GM21526 (cell line): ENCODE results near the gene HLA-DOA.

Source experiments
- ATAC-seq: cut with Tn5 transposase; IDR thresholded peaks from one replicate; pipeline ENCODE4 v1.9.1; 2021; ENCODE audit warnings: moderate library complexity; ENCODE audit not compliant: unreplicated experiment, low FRiP score

The HLA-DOA gene

GRCh38 chr6:32968093-32968866 is 41.1 kb downstream of the HLA-DOA start, which contains the start of gene BRD2:
Gene BRD2 (plus strand): TSS chr6:32968594. CDS start chr6:32972899, 4,305 bp downstream.
- ATAC-seq: peak; percentile 29

DNA sequence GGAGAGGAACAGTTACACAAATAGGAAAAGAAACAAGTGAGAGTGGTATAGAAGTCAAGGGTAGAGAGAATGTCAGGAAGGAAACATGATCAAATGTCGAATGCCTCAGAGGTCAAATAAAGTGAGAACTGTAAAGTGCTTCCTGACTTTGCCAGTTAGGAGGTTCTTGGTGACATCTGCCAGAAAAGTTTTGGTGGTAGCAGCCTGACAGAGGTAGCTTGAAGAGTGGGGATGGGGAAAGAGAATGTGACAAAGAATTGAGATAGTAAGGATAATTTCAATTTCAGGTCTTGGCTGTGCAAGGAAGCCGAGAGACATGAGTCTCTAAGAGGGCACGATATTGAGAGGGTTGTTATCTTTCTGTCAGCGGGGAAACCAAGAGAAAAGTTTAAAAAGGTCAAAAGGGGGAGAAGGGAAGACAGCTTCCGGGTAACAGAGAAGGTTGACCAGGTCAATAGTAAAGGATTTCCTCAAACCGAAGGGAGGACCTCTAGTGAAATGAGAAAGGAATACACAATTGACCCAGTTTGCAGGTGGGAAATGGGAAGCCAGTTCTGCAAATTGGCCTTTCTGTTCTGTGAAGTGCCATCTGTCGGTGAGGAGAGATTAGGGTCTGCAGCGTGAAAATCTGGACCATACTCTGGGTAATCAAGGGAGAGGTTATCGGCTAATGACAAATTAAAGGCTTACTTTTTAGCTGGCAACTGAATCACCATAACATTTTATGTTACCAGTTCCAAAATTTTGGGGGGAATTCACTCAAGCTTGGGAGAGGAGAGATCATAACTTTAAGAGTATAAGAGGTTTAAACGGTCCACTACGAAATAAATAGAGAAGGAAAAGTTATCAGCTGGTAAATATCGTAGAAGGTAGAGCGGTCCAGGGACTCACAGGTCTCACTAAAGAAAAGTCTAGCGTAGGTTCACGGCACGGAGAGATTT is 42.0 kb downstream of the HLA-DOA start:
- ATAC-seq: no peak

- ATAC-seq: no peak
Measured at GRCh38 chr6:32964776-32965175, 44.6 kb downstream of the HLA-DOA start.

DNA sequence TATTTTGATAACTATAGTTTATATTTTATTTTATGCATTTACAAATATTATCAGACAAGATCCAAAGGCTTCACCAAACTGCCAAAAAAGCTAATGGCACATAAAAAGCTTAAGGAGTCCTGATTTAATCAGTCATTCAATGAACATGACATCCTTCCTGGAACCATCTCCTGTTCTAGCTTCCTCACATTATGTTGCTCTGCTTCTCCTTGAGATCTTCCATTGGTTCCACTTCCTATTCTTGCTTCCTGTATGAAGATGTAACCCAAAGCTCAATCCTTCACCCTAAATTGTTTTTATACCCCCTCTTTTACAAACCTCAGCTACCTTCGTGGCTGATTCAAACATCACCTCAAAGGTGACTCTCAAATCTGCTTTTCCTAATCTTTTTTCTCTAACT is 45.5 kb downstream of the HLA-DOA start:
- ATAC-seq: no peak

DNA sequence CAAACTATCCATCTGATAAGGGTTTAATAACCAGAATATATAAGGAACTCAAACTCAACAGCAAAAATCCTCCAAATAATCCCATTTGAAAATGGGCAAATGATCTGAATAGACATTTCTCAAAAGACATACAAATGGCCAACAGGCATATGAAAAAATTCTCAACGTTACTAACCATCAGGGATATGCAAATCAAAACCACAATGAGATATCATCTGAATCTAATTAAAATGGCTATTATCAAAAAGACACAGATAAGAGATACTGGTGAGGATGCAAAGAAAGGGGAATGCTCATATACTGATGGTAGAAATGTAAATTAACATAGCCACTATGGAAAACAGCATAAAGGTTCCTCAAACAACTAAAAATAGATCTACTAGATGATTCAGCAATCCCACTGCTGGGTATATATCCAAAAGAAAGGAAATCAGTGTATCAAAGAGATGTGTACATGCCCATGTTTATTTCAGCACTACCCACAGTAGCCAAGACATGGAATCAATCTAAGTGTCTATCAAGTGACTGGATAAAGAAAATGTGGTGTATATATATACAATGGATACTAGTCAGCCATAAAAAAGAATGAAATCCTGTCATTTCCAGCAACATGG is 47.1 kb downstream of the HLA-DOA start:
- ATAC-seq: no peak

- no peak for ATAC-seq
Measured at GRCh38 chr6:32960563-32960962, 48.8 kb downstream of the HLA-DOA start.

- no peak for ATAC-seq
Measured at GRCh38 chr6:32956176-32956575, 53.2 kb downstream of the HLA-DOA start.

- ATAC-seq: no peak
Measured at GRCh38 chr6:32954986-32955802, 54.2 kb downstream of the HLA-DOA start.

DNA sequence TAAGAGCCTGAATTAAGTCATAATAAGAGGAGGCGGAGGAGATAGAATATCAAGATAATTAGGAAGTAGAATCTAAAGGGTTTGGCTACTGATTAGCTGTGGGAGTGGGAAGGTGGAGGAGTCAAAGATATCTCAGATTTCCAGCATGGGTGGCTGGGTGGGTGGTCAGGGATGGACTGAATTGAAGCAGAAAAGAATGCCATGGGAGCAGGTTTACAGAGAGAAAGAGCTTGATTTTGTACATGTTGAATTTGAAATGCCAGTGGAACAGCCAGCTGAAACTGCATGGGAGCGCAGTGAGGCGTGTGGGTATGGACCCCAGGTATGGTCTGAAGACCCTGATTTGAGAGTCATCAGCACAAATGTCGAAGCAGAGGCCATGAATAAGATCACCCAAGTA is 55.1 kb downstream of the HLA-DOA start:
- ATAC-seq: no peak
